Measurements from ENCODE around the gene CMTM7. TPM values are rescaled to one million over a fixed set of nuclear protein-coding genes. Genes with fewer than 3 reads are reported as not detected.

CMTM7 gene
- polyA plus RNA-seq, 3 donors = 100 to 148 (median 146) TPM

DNA sequence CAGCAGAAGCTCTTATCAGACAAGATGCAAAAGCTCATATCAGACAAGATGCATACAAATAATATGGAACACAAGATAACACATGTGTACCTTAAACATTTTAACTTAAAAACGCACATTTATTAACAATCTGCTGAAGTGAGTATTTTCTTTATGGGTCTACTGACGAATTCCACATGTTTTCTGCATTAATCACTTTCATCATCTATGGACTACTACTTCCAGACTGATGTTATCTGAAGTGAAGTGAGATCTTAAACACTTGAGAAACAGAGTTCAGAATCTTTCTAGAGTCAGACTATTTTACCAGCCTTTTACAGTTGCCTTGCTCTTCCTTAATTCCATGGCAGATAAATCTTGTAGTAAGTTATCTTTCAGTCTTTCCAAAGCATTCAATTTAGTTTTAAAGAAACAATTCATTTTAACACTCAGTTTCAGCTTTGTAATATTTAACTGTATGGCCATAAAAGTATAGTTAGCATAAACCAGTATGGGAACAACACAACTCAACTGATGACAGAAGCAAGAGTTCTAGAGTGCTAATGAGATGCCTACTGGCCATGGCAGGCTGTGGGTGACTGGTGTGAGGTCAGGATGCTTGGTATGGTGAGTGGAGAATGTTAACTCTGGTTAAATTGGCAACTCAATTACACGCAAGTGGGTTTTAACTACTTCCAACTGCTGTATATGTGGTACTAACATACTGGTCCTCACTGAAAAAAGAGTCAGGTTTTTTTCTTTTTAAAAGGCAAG lies 101.2 kb downstream of the CMTM7 start:
- Histone ChIP-seq H3K79me2 (ENCODE audit: insufficient read depth, low read length) (peaks cover 97% of the 10 kb centered on the region), H3K4me1 (ENCODE audit: control insufficient read depth in 1 of 2, insufficient read depth in 2 of 2, low read length in 2 of 2) (peaks cover 8 to 32% of the 10 kb centered on the region in 2 donors), H3K4me3 (replicated peaks in 1 of 3; ENCODE audit: low read depth in 2 of 3, low read length in 3 of 3) (no peak overlapping the region), H3K4me2 (replicated peaks; ENCODE audit: extremely low read depth, low read length, poor library complexity, severe bottlenecking) (no peak overlapping the region), H3K36me3 (replicated peaks in 1 of 2; ENCODE audit: control insufficient read depth in 1 of 2, insufficient read depth in 2 of 2, low read length in 2 of 2) (peaks cover 19 to 61% of the 10 kb centered on the region in 2 donors), H2AFZ (ENCODE audit: insufficient read depth, low read depth, low read length, poor library complexity, severe bottlenecking) (no peak overlapping the region), H3K27ac (ENCODE audit: low read depth in 1 of 2, low read length in 2 of 2) (peak overlapping the region in 1 of 2 donors; percentile 61), H3K9me3 (replicated peaks in 1 of 2; ENCODE audit: control insufficient read depth in 1 of 2, insufficient read depth in 1 of 2, low read length in 2 of 2) (no peaks in the 10 kb centered on the region), H4K20me1 (ENCODE audit: insufficient read depth, low read length) (peaks cover 80% of the 10 kb centered on the region), H3K9ac (ENCODE audit: insufficient read depth, low read length, poor library complexity, severe bottlenecking) (no peak overlapping the region), H3K27me3 (ENCODE audit: control insufficient read depth in 2 of 2, insufficient read depth in 2 of 2, low read length in 2 of 2) (no peaks in the 10 kb centered on the region)
- DNase-seq = no peak
- no CpG with 5 or more reads among the region's 3 CpGs for WGBS (ENCODE audit: insufficient coverage)
- TF ChIP-seq, protein P1, sequence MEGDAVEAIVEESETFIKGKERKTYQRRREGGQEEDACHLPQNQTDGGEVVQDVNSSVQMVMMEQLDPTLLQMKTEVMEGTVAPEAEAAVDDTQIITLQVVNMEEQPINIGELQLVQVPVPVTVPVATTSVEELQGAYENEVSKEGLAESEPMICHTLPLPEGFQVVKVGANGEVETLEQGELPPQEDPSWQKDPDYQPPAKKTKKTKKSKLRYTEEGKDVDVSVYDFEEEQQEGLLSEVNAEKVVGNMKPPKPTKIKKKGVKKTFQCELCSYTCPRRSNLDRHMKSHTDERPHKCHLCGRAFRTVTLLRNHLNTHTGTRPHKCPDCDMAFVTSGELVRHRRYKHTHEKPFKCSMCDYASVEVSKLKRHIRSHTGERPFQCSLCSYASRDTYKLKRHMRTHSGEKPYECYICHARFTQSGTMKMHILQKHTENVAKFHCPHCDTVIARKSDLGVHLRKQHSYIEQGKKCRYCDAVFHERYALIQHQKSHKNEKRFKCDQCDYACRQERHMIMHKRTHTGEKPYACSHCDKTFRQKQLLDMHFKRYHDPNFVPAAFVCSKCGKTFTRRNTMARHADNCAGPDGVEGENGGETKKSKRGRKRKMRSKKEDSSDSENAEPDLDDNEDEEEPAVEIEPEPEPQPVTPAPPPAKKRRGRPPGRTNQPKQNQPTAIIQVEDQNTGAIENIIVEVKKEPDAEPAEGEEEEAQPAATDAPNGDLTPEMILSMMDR (IDR thresholded peaks at IDR 0.05) = no peak
- H3K27ac Mint-ChIP-seq = no peak overlapping the region
- H3K36me3 Mint-ChIP-seq = peaks cover 24 to 41% of the 10 kb centered on the region in 2 donors
- no peaks in the 10 kb centered on the region for H3K27me3 Mint-ChIP-seq (ENCODE audit: low read depth in 3 of 3)
- no peaks in the 10 kb centered on the region for H3K9me3 Mint-ChIP-seq
- intact Hi-C loops (cut with micrococcal nuclease) = no loop called here
- peaks cover 22% of the 10 kb centered on the region for H3K4me1 Mint-ChIP-seq
- H3K4me3 Mint-ChIP-seq = no peak overlapping the region

DNA sequence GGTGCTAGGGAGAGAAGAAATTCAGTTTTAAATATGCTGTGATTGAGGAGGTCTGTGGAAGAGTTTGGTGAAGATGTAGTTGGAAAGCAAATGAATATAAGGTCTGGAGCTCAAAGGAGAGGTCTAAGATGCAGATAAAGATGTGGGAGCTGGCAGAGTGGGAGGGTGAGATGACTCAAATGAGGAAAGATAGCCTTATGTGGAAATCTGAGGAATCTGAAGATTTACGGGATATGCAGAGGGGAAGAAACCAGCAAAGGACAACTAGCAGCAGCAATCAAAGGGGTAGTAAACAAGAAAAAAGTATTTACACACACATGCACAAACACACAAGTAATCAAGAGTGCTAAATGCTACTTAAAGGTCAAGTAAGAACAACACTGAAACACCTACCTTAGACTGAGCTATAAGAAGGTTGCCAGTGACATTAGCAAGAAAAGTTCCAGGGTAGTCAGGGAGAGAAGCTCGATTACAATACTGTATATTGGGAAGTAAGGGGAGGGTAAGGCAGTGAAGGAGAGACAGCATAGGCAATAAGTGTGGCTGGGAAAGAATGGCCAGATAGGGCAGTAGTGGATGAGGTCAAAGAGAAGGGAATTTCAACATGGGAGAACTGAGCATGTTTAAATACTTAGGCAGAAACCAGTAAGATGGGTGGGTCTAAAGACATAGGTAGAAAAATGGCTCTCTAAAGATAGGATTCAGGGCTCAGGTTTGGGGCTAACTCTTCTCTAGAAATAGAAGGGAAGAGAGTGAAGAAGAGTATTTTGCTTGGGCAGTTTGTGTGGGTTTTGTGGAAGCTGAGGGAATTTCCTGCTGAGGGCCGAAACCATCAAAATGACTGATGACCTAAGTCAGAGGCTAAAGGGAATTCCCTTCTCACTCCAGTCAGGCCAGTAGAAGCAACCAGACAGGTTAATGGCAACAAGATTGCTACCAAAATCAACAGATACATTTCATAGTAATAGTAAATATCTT lies 102.1 kb downstream of the CMTM7 start:
- Histone ChIP-seq H3K4me3 (replicated peaks in 1 of 3; ENCODE audit: low read depth in 2 of 3, low read length in 3 of 3) (no peak overlapping the region), H3K79me2 (ENCODE audit: insufficient read depth, low read length) (peaks cover 97% of the 10 kb centered on the region), H3K27me3 (ENCODE audit: control insufficient read depth in 2 of 2, insufficient read depth in 2 of 2, low read length in 2 of 2) (no peaks in the 10 kb centered on the region), H2AFZ (ENCODE audit: insufficient read depth, low read depth, low read length, poor library complexity, severe bottlenecking) (no peak overlapping the region), H3K4me1 (ENCODE audit: control insufficient read depth in 1 of 2, insufficient read depth in 2 of 2, low read length in 2 of 2) (peaks cover 16 to 41% of the 10 kb centered on the region in 2 donors), H3K27ac (ENCODE audit: low read depth in 1 of 2, low read length in 2 of 2) (peak overlapping the region in 1 of 2 donors; percentile 61), H3K9me3 (replicated peaks in 1 of 2; ENCODE audit: control insufficient read depth in 1 of 2, insufficient read depth in 1 of 2, low read length in 2 of 2) (no peaks in the 10 kb centered on the region), H4K20me1 (ENCODE audit: insufficient read depth, low read length) (peaks cover 87% of the 10 kb centered on the region), H3K4me2 (replicated peaks; ENCODE audit: extremely low read depth, low read length, poor library complexity, severe bottlenecking) (no peak overlapping the region), H3K9ac (ENCODE audit: insufficient read depth, low read length, poor library complexity, severe bottlenecking) (no peak overlapping the region), H3K36me3 (replicated peaks in 1 of 2; ENCODE audit: control insufficient read depth in 1 of 2, insufficient read depth in 2 of 2, low read length in 2 of 2) (peaks cover 13 to 52% of the 10 kb centered on the region in 2 donors)
- Mint-ChIP-seq H3K27ac (no peak overlapping the region), H3K9me3 (no peaks in the 10 kb centered on the region), H3K27me3 (ENCODE audit: low read depth in 3 of 3) (no peaks in the 10 kb centered on the region), H3K4me3 (no peak overlapping the region), H3K4me1 (peaks cover 31% of the 10 kb centered on the region), H3K36me3 (peaks cover 18 to 32% of the 10 kb centered on the region in 2 donors)
- intact Hi-C loops (cut with micrococcal nuclease) = no loop called here
- 83% methylated on average over 1 of the region's 3 CpGs for WGBS (ENCODE audit: insufficient coverage)
- TF ChIP-seq, protein P1 (IDR thresholded peaks at IDR 0.05) = no peak
- DNase-seq = peak in 2 of 3 donors; percentile 25 to 86
